DOHH2 (cell line): ENCODE results near the gene NAB2.

Source experiments
- EZH2phosphoT487 ChIP-seq: fragments of 200-600 bp; sonication (generic); IDR thresholded peaks from 2 replicates; pipeline ENCODE4 v1.6.1; 2017; ENCODE audit warnings: borderline replicate concordance, mild to moderate bottlenecking, antibody characterized with exemption, low read length, moderate library complexity, mixed read lengths
- TF ChIP-seq, protein P1 (sequence below): fragments of 200-600 bp; sonication (generic); IDR thresholded peaks from one replicate; pipeline ENCODE4 v1.5.1; 2014; ENCODE audit warnings: antibody characterized with exemption, mild to moderate bottlenecking, low read depth, low read length; ENCODE audit not compliant: poor library complexity, severe bottlenecking

DNA sequence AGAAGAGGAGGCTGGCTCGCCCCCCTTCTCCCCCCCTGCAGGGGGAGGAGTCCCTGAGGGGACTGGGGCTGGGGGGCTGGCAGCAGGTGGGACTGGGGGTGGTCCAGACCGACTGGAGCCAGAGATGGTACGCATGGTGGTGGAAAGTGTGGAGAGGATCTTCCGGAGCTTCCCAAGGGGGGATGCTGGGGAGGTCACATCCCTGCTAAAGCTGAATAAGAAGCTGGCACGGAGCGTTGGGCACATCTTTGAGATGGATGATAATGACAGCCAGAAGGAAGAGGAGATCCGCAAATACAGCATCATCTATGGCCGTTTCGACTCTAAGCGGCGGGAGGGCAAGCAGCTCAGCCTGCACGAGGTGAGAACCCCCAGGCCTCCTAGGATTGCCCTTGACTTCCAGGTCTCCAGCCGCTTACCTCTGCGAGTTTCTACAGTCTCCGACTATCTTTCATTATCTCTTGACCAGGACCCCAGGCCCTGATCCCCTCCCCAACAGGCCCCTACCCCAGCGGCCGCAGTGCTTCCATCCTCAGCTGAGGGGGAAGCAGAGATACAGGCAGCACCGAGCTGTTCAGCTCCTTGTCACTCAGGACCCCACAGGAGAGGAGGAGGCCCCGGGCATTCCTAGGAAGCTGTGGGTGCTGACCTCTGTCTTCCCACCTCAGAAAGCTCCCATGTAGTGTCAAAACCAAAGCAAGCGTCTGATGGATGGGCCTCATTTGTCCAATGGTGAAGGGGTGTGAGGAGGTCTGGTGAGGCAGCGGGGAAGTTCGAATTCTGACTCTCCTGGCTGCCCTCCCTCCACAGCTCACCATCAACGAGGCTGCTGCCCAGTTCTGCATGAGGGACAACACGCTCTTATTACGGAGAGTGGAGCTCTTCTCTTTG, 3.0 kb downstream of the NAB2 start:
- TF ChIP-seq, protein P1, sequence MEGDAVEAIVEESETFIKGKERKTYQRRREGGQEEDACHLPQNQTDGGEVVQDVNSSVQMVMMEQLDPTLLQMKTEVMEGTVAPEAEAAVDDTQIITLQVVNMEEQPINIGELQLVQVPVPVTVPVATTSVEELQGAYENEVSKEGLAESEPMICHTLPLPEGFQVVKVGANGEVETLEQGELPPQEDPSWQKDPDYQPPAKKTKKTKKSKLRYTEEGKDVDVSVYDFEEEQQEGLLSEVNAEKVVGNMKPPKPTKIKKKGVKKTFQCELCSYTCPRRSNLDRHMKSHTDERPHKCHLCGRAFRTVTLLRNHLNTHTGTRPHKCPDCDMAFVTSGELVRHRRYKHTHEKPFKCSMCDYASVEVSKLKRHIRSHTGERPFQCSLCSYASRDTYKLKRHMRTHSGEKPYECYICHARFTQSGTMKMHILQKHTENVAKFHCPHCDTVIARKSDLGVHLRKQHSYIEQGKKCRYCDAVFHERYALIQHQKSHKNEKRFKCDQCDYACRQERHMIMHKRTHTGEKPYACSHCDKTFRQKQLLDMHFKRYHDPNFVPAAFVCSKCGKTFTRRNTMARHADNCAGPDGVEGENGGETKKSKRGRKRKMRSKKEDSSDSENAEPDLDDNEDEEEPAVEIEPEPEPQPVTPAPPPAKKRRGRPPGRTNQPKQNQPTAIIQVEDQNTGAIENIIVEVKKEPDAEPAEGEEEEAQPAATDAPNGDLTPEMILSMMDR: no peak
- no peak for TF ChIP-seq EZH2phosphoT487
